Skeletal muscle tissue (tissue), 4 donors: ENCODE results near the gene CYB561D2. TPM values are rescaled to one million over a fixed set of nuclear protein-coding genes. Genes with fewer than 3 reads are reported as not detected.
A peak's percentile ranks its signal among the peaks of the same experiment; 100 is the strongest.

Experiments used
- H3K27ac ChIP-seq: one replicate; pipeline ENCODE4 v1.7.0; 2013; ENCODE audit warnings: mild to moderate bottlenecking, low read depth, low read length, inconsistent platforms
- H3K27me3 ChIP-seq, 3 donors: one replicate each; pipeline ENCODE4 v1.7.0; 2013; ENCODE audit warnings: low read length in 3 of 3; ENCODE audit not compliant: control insufficient read depth in 3 of 3, insufficient read depth in 3 of 3
- H3K36me3 ChIP-seq, 3 donors: one replicate each; pipeline ENCODE4 v1.7.0; 2013; ENCODE audit warnings: low read length in 3 of 3; ENCODE audit not compliant: control insufficient read depth in 3 of 3, insufficient read depth in 3 of 3
- H3K4me1 ChIP-seq, 3 donors: one replicate each; pipeline ENCODE4 v1.7.0; 2013; ENCODE audit warnings: low read length in 3 of 3, mild to moderate bottlenecking in 3 of 3; ENCODE audit not compliant: control insufficient read depth in 3 of 3, insufficient read depth in 3 of 3
- H3K4me3 ChIP-seq, 3 donors: one replicate each; pipeline ENCODE4 v1.7.0; 2013; ENCODE audit warnings: low read length in 3 of 3
- H3K9ac ChIP-seq, 3 donors: one replicate each; pipeline ENCODE4 v1.7.0; 2013; ENCODE audit warnings: low read length in 3 of 3, mild to moderate bottlenecking in 3 of 3, moderate library complexity in 2 of 3, low read depth in 1 of 3
- H3K9me3 ChIP-seq, 3 donors: one replicate each; pipeline ENCODE4 v1.7.0; 2013; ENCODE audit warnings: low read length in 3 of 3; ENCODE audit not compliant: control insufficient read depth in 3 of 3
- total RNA-seq: library from RNA; depleted of rRNA; stranded (reverse); fragments of >200 nt; gene quantifications from one replicate; pipeline ENCODE4 v1.2.3, GENCODE V29; 2014
- donor health status: Osteomylitis.

CYB561D2 gene
- total RNA-seq, 1 donor from 2014 or later, result 14.1 TPM

DNA sequence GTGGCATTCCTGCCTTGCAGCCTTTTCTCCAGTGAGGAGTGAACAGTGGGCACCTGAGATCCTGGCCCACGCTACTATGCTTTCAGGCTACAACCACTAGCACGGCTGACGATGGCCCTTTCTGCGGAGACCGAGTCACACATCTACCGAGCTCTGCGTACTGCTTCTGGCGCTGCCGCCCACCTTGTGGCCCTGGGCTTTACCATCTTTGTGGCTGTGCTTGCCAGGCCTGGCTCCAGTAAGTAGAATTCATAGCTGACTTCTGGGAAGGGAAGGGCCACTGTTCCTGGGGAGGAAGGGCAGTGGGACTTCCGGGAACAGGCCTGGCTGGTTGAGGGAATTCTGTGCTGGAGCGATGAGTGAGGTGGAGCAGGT lies 648 bp downstream of the CYB561D2 start:
- Histone ChIP-seq H3K4me3 (peak overlapping the region; percentile 90 to 100 (median 93)), H3K9ac (peak overlapping the region; percentile 84 to 97 (median 93)), H3K9me3 (no peaks in the 10 kb centered on the region), H3K27ac (peak overlapping the region; percentile 85), H3K36me3 (peaks cover 49 to 56% (median 55%) of the 10 kb centered on the region in 3 donors), H3K4me1 (peaks cover 55 to 71% (median 55%) of the 10 kb centered on the region in 3 donors), H3K27me3 (no peaks in the 10 kb centered on the region)

GRCh38 chr3:50352781-50353180 lies 2.1 kb downstream of the CYB561D2 start:
- Histone ChIP-seq H3K27ac (no peak overlapping the region), H3K27me3 (no peaks in the 10 kb centered on the region), H3K36me3 (peaks cover 55 to 63% (median 61%) of the 10 kb centered on the region in 3 donors), H3K9me3 (no peaks in the 10 kb centered on the region), H3K4me1 (peaks cover 64 to 81% (median 66%) of the 10 kb centered on the region in 3 donors), H3K4me3 (no peak overlapping the region), H3K9ac (peak overlapping the region in 1 of 3 donors; percentile 60)

DNA sequence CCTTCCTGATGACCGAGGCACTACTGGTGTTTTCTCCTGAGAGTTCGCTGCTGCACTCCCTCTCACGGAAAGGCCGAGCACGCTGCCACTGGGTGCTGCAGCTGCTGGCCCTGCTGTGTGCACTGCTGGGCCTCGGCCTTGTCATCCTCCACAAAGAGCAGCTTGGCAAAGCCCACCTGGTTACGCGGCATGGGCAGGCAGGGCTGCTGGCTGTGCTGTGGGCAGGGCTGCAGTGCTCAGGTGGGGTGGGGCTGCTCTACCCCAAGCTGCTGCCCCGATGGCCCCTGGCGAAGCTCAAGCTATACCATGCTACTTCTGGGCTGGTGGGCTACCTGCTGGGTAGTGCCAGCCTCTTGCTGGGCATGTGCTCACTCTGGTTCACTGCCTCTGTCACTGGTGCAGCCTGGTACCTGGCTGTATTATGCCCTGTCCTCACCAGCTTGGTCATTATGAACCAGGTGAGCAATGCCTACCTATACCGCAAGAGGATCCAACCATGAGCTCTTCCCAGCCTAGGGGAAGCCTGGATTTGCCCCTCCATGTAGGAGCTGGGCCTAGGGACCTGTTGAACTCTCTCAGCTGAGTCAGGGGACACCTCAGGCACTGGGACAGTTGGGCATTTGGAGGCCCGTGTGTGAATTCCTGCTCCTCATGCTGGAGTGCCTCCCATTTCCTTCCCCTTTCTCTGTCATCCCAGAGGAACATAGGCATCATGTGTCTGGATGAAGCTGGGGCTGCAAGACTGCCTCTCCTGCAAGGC lies 2.8 kb downstream of the CYB561D2 start:
- Histone ChIP-seq H3K27me3 (no peaks in the 10 kb centered on the region), H3K4me1 (peaks cover 66 to 81% (median 67%) of the 10 kb centered on the region in 3 donors), H3K36me3 (peaks cover 53 to 60% (median 56%) of the 10 kb centered on the region in 3 donors), H3K4me3 (no peak overlapping the region), H3K27ac (no peak overlapping the region), H3K9me3 (no peaks in the 10 kb centered on the region), H3K9ac (peak overlapping the region in 1 of 3 donors; percentile 60)

DNA sequence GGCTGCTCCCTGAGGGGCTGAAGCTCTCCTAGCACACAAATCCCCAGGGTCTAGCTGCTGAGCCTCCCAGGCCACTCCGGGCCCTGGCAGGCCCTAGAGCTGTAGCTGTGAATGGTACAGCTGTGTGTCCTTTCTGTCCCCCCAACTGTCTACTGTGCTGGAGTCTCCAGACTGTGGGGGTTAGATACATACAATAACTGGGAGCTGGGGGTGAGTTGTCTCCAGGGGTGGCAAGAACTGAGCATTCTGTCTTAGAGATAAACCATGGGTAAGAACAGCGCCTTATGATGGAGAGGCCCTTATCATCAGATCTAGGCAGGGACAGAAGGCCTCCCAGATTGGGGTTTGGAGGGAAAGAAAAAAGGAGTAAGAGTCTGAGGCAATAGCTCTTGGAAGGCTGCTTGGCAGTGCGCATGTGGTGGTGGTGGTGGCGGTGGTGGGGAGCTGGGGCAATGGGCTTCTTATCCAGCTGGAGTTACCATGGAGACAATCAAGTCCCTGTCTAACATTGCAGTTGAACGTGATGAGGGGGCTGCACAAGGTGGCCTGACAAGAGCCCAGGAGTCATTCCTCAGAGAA lies 3.6 kb downstream of the CYB561D2 start:
- no peak overlapping the region for H3K4me3 ChIP-seq
- H3K9ac ChIP-seq, result no peak overlapping the region
- H3K36me3 ChIP-seq, result peaks cover 46 to 52% (median 48%) of the 10 kb centered on the region in 3 donors
- no peaks in the 10 kb centered on the region for H3K27me3 ChIP-seq
- H3K9me3 ChIP-seq, result no peaks in the 10 kb centered on the region
- no peak overlapping the region for H3K27ac ChIP-seq
- H3K4me1 ChIP-seq, result peaks cover 65 to 79% (median 68%) of the 10 kb centered on the region in 3 donors

- no peak overlapping the region for H3K4me3 ChIP-seq
- no peaks in the 10 kb centered on the region for H3K27me3 ChIP-seq
- peaks cover 62 to 78% (median 65%) of the 10 kb centered on the region in 3 donors for H3K4me1 ChIP-seq
- peak overlapping the region in 1 of 3 donors; percentile 99 for H3K9ac ChIP-seq
- H3K27ac ChIP-seq, result no peak overlapping the region
- H3K36me3 ChIP-seq, result peaks cover 44 to 51% (median 47%) of the 10 kb centered on the region in 3 donors
- H3K9me3 ChIP-seq, result no peaks in the 10 kb centered on the region
Observed at GRCh38 chr3:50354850-50355249, 4.2 kb downstream of the CYB561D2 start.

DNA sequence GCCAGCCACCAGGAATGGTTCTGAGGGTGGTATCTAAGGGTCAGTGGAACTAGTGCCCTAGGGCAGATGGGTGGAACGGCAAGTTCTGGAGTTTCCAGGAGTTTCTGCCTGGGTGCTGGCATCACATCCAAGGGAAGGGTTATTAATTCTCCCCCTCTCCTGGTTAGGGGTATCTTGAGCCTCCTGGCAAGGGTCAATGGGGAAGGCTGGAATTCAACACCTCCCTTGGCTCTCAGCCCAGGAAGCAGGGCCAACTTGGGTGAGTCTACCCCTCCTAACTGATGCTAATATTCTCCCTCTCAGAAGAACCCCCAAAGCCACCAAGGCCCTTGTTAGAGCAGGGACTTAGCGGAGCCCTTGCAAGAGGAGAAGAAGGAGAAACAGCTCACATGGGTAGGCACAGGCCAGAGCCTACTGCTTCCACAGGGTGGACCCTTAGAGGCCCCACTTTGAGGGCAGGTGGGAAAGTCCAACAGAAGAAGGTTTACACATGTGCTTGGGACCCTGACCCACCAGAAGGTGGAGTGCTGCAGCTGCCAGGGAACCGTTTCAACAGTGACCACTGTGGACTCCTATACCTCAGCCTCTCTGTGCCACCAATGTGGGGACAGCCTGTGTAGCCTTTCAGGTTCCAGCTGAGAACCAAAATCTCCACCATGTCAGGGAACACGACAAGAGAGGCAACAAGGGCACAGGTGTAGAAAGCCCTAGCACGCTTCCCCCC lies 5.3 kb downstream of the CYB561D2 start:
- Histone ChIP-seq H3K4me3 (peak overlapping the region; percentile 88 to 100 (median 99)), H3K9me3 (no peaks in the 10 kb centered on the region), H3K36me3 (peaks cover 44 to 51% (median 47%) of the 10 kb centered on the region in 3 donors), H3K4me1 (peaks cover 55 to 73% (median 58%) of the 10 kb centered on the region in 3 donors), H3K9ac (peak overlapping the region; percentile 36 to 99 (median 98)), H3K27ac (peak overlapping the region; percentile 26), H3K27me3 (no peaks in the 10 kb centered on the region)

DNA sequence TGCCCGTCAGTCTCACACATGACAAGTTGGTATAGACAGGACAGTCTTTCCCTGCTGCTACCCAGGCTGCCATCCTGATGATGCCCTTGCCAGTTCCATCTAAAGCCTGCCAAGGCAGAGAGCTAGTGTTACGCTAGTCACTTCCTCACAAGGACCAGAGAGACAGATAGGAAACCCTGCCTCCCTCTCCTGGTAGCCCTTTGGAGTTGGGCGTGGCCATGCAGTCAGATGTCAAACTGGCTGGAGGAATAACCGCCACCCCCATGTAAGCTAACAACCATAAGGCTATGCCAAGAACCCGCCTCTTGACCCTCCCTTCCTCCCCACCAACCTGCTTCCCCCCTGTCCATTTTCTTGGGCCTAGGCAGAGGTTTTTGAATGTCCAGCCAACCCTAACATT lies 5.9 kb downstream of the CYB561D2 start:
- peaks cover 44 to 51% (median 47%) of the 10 kb centered on the region in 3 donors for H3K36me3 ChIP-seq
- H3K27ac ChIP-seq, result peak overlapping the region; percentile 26
- peak overlapping the region; percentile 88 to 100 (median 99) for H3K4me3 ChIP-seq
- peaks cover 49 to 67% (median 52%) of the 10 kb centered on the region in 3 donors for H3K4me1 ChIP-seq
- H3K27me3 ChIP-seq, result no peaks in the 10 kb centered on the region
- H3K9me3 ChIP-seq, result no peaks in the 10 kb centered on the region
- H3K9ac ChIP-seq, result peak overlapping the region; percentile 98 to 99 (median 98)

DNA sequence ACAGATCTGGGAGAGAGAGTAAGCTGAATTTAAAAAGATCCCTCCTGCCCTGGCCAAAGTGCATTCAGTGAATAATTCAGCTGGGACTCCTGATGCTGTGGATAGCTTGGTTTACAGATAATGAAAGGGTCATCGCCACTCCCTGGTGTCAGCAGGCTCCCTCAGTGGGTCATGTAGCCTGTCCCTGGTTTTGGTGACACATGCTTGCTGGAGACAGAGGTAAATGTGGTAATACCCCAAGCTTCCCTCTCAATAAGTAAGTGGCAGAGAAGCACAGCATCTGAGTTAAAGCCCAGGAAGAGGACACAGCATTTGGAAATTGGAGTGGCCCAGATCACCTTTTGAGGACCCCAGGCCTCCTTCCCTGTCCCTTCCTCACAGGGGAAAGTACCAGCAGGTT lies 6.8 kb downstream of the CYB561D2 start:
- Histone ChIP-seq H3K27ac (peak overlapping the region; percentile 16), H3K27me3 (no peaks in the 10 kb centered on the region), H3K9me3 (no peaks in the 10 kb centered on the region), H3K9ac (peak overlapping the region; percentile 98 to 99 (median 98)), H3K4me1 (peaks cover 46 to 62% (median 47%) of the 10 kb centered on the region in 3 donors), H3K36me3 (peaks cover 44 to 51% (median 47%) of the 10 kb centered on the region in 3 donors), H3K4me3 (peak overlapping the region; percentile 88 to 100 (median 99))

DNA sequence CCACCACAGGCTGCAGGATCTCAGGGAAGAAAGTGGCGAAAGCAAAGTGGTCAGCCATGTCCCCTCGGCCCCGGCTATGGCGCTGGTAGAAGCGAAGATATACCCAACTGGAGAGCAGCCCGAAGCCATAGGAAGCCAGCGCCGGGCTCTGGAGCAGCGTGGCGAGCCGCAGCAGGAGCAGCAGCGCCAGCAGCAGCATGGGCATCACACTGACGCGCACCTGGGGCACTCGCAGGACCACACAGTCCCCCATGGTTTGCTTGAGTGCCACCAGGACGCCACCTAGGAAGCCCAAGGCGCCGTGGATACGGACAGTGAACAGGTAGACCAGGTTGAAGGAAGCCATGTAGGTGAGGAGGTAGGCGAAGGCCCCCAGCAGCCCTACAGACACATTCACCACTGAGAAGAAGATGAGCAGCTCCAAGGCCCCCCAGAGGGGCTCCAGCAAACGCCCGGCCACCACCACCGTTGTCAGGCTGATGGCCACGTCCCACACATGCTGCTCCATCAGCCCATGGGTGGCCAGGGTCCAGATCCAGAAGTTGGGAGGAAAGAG lies 7.8 kb downstream of the CYB561D2 start:
- H3K27ac ChIP-seq, result peak overlapping the region; percentile 95
- peak overlapping the region; percentile 98 to 99 (median 98) for H3K9ac ChIP-seq
- H3K4me1 ChIP-seq, result peaks cover 46 to 56% (median 47%) of the 10 kb centered on the region in 3 donors

More for the DNA sequence above, 7.8 kb downstream of the CYB561D2 start:
- Histone ChIP-seq H3K27me3 (no peaks in the 10 kb centered on the region), H3K9me3 (no peaks in the 10 kb centered on the region), H3K4me3 (peak overlapping the region; percentile 88 to 100 (median 99)), H3K36me3 (peaks cover 40 to 43% (median 41%) of the 10 kb centered on the region in 3 donors)
